Kidney capillary endothelial cell (primary cell): ENCODE data around the gene ADAMTSL1.

Source experiments
- DNase-seq: peaks from one replicate; pipeline ENCODE4 v3.0.0-alpha.2; 2018; ENCODE audit warnings: low spot score

The ADAMTSL1 gene

GRCh38 chr9:18936094-18936871 lies 462.3 kb downstream of the ADAMTSL1 start:
- no peak for DNase-seq

GRCh38 chr9:18939943-18940342 lies 466.0 kb downstream of the ADAMTSL1 start:
- DNase-seq: no peak

- DNase-seq: no peak
These were observed 467.2 kb downstream of the ADAMTSL1 start for GRCh38 chr9:18941060-18941740.

- DNase-seq: peak; percentile 38
These were observed 468.8 kb downstream of the ADAMTSL1 start for GRCh38 chr9:18942801-18943200.

- DNase-seq: no peak
These were observed 474.0 kb downstream of the ADAMTSL1 start for GRCh38 chr9:18947892-18948339.

GRCh38 chr9:18951936-18952335 lies 478.0 kb downstream of the ADAMTSL1 start:
- no peak for DNase-seq

GRCh38 chr9:18955626-18956025 lies 481.7 kb downstream of the ADAMTSL1 start:
- no peak for DNase-seq
